HEK293 (cell line): ENCODE measurements around the gene STK16.

Experiments
- CTCF ChIA-PET: fragments of 350-600 bp; formaldehyde crosslinking; extraction: SDS; loops from one replicate; lab custom pipeline; 2021; ENCODE audit warnings: antibody characterized with exemption; lab: Yijun Ruan, JAX
- POLR2A ChIA-PET: fragments of 300-600 bp; formaldehyde crosslinking; extraction: SDS; loops from one replicate; lab custom pipeline; 2020; ENCODE audit warnings: antibody characterized with exemption, inconsistent platforms; lab: Yijun Ruan, JAX
- H3K27ac ChIP-seq: fragments of 200-500 bp; sonication (Bioruptor generic); 2 replicates; pipeline ENCODE4 v1.5.1; 2014; ENCODE audit warnings: low read depth, low read length, control low read depth, inconsistent platforms; ENCODE audit errors: extremely low read depth
- H3K36me3 ChIP-seq, 2 experiments: fragments of 200-500 bp in 1 of 2; sonication (Bioruptor generic) in 1 of 2; 1 replicate in 1 of 2; 2 replicates in 1 of 2; pipeline ENCODE4 v1.5.1; 2014 to 2017; ENCODE audit warnings: inconsistent platforms in 2 of 2, low read length in 2 of 2; ENCODE audit not compliant: control insufficient read depth in 2 of 2, insufficient read depth in 1 of 2
- H3K4me1 ChIP-seq: fragments of 200-500 bp; sonication (Bioruptor generic); 2 replicates; pipeline ENCODE4 v1.5.1; 2014; ENCODE audit warnings: mild to moderate bottlenecking, low read length, inconsistent platforms; ENCODE audit not compliant: control insufficient read depth, insufficient read depth
- H3K4me3 ChIP-seq: 2 replicates; pipeline ENCODE4 v1.5.1; 2011; ENCODE audit warnings: low read depth, mild to moderate bottlenecking, control low read depth, low read length, moderate library complexity
- H3K9me3 ChIP-seq: fragments of 200-500 bp; sonication (Bioruptor generic); 2 replicates; pipeline ENCODE4 v1.5.1; 2014; ENCODE audit warnings: low read depth, low read length, inconsistent platforms; ENCODE audit not compliant: control insufficient read depth, insufficient read depth
- TCF7L2 ChIP-seq: IDR thresholded peaks from 2 replicates; pipeline ENCODE4 v1.6.1; 2011; ENCODE audit warnings: low read depth, mild to moderate bottlenecking, inconsistent platforms, low read length, moderate library complexity, borderline replicate concordance
- ZBTB1 ChIP-seq: fragments of 450-650 bp; formaldehyde crosslinking; IDR thresholded peaks from 2 replicates; pipeline ENCODE4 v1.5.1; 2016; ENCODE audit warnings: missing biosample characterization, missing genetic modification characterization
- ZNF175 ChIP-seq: fragments of 450-650 bp; formaldehyde crosslinking; IDR thresholded peaks from 2 replicates; pipeline ENCODE4 v1.5.1; 2016; ENCODE audit warnings: missing biosample characterization, missing genetic modification characterization
- ZNF184 ChIP-seq: fragments of 450-650 bp; IDR thresholded peaks from 2 replicates; pipeline ENCODE4 v1.5.1; 2018; ENCODE audit warnings: missing biosample characterization, mild to moderate bottlenecking, missing genetic modification characterization
- ZNF248 ChIP-seq: fragments of 450-650 bp; formaldehyde crosslinking; IDR thresholded peaks from 2 replicates; pipeline ENCODE4 v1.5.1; 2017; ENCODE audit warnings: missing biosample characterization, missing genetic modification characterization
- ZNF366 ChIP-seq: fragments of 450-650 bp; formaldehyde crosslinking; conservative IDR thresholded peaks from 2 replicates; pipeline ENCODE4 v1.5.1; 2016; ENCODE audit warnings: missing biosample characterization, missing genetic modification characterization
- ZNF521 ChIP-seq: fragments of 450-650 bp; formaldehyde crosslinking; IDR thresholded peaks from 2 replicates; pipeline ENCODE4 v1.5.1; 2017; ENCODE audit warnings: missing biosample characterization, mild to moderate bottlenecking, missing genetic modification characterization
- ZNF548 ChIP-seq: fragments of 450-650 bp; formaldehyde crosslinking; IDR thresholded peaks from 2 replicates; pipeline ENCODE4 v1.5.1; 2016; ENCODE audit warnings: missing biosample characterization, missing genetic modification characterization
- ZNF658 ChIP-seq: fragments of 450-650 bp; formaldehyde crosslinking; IDR thresholded peaks from 2 replicates; pipeline ENCODE4; 2016; ENCODE audit warnings: missing biosample characterization, missing genetic modification characterization
- ZNF791 ChIP-seq: fragments of 450-650 bp; formaldehyde crosslinking; IDR thresholded peaks from 2 replicates; pipeline ENCODE4 v1.5.1; 2016; ENCODE audit warnings: missing biosample characterization, missing genetic modification characterization
- ZNF792 ChIP-seq: fragments of 450-650 bp; formaldehyde crosslinking; IDR thresholded peaks from 2 replicates; pipeline ENCODE4 v1.5.1; 2016; ENCODE audit warnings: missing biosample characterization, missing genetic modification characterization
- ZNF837 ChIP-seq: fragments of 450-650 bp; formaldehyde crosslinking; IDR thresholded peaks from 2 replicates; pipeline ENCODE4 v1.5.1; 2016; ENCODE audit warnings: missing biosample characterization, missing genetic modification characterization
- ZSCAN30 ChIP-seq: fragments of 450-650 bp; IDR thresholded peaks from 2 replicates; pipeline ENCODE4 v1.5.1; 2018; ENCODE audit warnings: missing biosample characterization, mild to moderate bottlenecking, missing genetic modification characterization, moderate library complexity
- TF ChIP-seq, protein P1 (sequence below): fragments of 450-650 bp; formaldehyde crosslinking; IDR thresholded peaks from 2 replicates; pipeline ENCODE4 v1.5.1; 2016; ENCODE audit warnings: missing biosample characterization, missing genetic modification characterization, borderline replicate concordance
- TF ChIP-seq, protein P2 (sequence below): fragments of 450-650 bp; formaldehyde crosslinking; conservative IDR thresholded peaks from 2 replicates; pipeline ENCODE4 v1.5.1; 2016; ENCODE audit warnings: low read depth, missing biosample characterization, missing genetic modification characterization
- TF ChIP-seq, protein P3 (sequence below): fragments of 450-650 bp; formaldehyde crosslinking; IDR thresholded peaks from 2 replicates; pipeline ENCODE4 v1.5.1; 2016; ENCODE audit warnings: missing biosample characterization, missing genetic modification characterization

Gene STK16

DNA sequence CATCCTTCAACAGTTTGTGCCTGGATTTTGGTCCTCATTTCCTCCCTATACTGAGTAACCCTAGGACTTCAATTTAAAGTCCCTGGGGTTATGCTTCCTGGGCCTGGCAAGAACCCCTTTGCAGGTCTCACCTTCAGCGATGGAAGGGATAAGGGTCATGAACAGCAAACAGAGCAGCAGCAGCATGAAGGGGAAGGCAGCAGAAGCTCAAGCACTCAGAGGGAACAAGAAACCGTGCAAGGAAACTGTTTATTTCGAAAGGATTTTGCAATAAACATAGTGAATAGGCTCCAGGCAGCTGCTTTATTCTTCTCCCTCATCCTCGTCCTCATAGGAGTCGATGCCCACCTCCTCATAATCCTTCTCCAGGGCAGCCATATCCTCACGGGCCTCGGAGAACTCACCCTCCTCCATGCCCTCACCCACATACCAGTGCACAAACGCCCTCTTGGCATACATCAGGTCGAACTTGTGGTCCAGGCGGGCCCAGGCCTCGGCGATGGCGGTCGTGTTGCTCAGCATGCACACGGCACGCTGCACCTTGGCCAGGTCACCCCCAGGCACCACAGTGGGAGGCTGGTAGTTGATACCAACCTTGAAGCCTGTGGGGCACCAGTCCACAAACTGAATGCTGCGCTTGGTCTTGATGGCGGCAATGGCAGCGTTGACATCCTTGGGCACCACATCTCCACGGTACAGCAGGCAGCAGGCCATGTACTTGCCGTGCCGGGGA, 4.9 kb downstream of the STK16 start (continued):
- TF ChIP-seq, protein P1, sequence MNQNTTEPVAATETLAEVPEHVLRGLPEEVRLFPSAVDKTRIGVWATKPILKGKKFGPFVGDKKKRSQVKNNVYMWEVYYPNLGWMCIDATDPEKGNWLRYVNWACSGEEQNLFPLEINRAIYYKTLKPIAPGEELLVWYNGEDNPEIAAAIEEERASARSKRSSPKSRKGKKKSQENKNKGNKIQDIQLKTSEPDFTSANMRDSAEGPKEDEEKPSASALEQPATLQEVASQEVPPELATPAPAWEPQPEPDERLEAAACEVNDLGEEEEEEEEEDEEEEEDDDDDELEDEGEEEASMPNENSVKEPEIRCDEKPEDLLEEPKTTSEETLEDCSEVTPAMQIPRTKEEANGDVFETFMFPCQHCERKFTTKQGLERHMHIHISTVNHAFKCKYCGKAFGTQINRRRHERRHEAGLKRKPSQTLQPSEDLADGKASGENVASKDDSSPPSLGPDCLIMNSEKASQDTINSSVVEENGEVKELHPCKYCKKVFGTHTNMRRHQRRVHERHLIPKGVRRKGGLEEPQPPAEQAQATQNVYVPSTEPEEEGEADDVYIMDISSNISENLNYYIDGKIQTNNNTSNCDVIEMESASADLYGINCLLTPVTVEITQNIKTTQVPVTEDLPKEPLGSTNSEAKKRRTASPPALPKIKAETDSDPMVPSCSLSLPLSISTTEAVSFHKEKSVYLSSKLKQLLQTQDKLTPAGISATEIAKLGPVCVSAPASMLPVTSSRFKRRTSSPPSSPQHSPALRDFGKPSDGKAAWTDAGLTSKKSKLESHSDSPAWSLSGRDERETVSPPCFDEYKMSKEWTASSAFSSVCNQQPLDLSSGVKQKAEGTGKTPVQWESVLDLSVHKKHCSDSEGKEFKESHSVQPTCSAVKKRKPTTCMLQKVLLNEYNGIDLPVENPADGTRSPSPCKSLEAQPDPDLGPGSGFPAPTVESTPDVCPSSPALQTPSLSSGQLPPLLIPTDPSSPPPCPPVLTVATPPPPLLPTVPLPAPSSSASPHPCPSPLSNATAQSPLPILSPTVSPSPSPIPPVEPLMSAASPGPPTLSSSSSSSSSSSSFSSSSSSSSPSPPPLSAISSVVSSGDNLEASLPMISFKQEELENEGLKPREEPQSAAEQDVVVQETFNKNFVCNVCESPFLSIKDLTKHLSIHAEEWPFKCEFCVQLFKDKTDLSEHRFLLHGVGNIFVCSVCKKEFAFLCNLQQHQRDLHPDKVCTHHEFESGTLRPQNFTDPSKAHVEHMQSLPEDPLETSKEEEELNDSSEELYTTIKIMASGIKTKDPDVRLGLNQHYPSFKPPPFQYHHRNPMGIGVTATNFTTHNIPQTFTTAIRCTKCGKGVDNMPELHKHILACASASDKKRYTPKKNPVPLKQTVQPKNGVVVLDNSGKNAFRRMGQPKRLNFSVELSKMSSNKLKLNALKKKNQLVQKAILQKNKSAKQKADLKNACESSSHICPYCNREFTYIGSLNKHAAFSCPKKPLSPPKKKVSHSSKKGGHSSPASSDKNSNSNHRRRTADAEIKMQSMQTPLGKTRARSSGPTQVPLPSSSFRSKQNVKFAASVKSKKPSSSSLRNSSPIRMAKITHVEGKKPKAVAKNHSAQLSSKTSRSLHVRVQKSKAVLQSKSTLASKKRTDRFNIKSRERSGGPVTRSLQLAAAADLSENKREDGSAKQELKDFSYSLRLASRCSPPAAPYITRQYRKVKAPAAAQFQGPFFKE (tag by site-specific recombination), result no peak
- TF ChIP-seq ZNF184 (tag by site-specific recombination) (no peak), ZNF175 (tag by site-specific recombination) (no peak), ZNF791 (no peak), ZNF792 (tag by site-specific recombination) (no peak), ZNF548 (tag by site-specific recombination) (no peak)

DNA sequence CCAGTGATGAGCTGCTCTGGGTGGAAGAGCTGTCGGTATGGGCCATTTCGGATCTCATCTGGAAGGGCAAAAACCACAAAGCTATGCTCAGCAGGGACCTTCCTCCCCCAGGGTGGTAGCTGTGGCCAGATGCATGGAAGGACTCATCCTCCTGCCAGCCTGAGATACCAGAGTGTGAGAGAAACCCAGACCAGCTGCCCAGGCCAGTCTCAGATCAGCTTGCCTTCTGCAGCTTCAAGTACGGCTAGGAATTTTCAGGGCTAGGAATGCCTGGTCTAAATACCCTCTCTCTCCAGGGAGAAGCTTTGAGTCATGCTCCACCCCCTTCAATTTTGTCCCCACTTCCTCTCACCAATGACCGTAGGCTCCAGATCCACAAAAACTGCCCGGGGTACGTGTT, 6.4 kb downstream of the STK16 start:
- Histone ChIP-seq H3K27ac (no peak overlapping the region), H3K4me3 (no peak overlapping the region), H3K4me1 (peaks cover 4% of the 10 kb centered on the region; the same call in 1 of the 2 replicates), H3K9me3 (no peaks in the 10 kb centered on the region), H3K36me3 (peaks cover 0 to 31% of the 10 kb centered on the region in 2 experiments; a peak in 1 of 3 replicates)
- ChIA-PET POLR2A (interaction anchor here (1.1 to 2.1 kb wide), 3 partner anchors 23 to 45 kb away, joined by 3 to 5 read pairs (median 4); partner anchors contain the start of genes DNAJB2 and ZFAND2B), CTCF (interaction anchor here (0.6 to 6.2 kb wide), 5 partner anchors 22 to 94 kb away, joined by 3 to 83 read pairs (median 6); partner anchors contain the start of genes ANKZF1, ATG9A and DNAJB2)
- TF ChIP-seq ZNF837 (tag by site-specific recombination) (no peak), ZNF366 (no peak), ZSCAN30 (tag by site-specific recombination) (no peak), ZNF248 (no peak), ZBTB1 (no peak), TCF7L2 (no peak), ZNF521 (tag by site-specific recombination) (no peak), ZNF658 (tag by site-specific recombination) (no peak)
- TF ChIP-seq, protein P2, sequence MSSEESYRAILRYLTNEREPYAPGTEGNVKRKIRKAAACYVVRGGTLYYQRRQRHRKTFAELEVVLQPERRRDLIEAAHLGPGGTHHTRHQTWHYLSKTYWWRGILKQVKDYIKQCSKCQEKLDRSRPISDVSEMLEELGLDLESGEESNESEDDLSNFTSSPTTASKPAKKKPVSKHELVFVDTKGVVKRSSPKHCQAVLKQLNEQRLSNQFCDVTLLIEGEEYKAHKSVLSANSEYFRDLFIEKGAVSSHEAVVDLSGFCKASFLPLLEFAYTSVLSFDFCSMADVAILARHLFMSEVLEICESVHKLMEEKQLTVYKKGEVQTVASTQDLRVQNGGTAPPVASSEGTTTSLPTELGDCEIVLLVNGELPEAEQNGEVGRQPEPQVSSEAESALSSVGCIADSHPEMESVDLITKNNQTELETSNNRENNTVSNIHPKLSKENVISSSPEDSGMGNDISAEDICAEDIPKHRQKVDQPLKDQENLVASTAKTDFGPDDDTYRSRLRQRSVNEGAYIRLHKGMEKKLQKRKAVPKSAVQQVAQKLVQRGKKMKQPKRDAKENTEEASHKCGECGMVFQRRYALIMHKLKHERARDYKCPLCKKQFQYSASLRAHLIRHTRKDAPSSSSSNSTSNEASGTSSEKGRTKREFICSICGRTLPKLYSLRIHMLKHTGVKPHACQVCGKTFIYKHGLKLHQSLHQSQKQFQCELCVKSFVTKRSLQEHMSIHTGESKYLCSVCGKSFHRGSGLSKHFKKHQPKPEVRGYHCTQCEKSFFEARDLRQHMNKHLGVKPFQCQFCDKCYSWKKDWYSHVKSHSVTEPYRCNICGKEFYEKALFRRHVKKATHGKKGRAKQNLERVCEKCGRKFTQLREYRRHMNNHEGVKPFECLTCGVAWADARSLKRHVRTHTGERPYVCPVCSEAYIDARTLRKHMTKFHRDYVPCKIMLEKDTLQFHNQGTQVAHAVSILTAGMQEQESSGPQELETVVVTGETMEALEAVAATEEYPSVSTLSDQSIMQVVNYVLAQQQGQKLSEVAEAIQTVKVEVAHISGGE, result no peak
- TF ChIP-seq, protein P1 (tag by site-specific recombination), result no peak
- TF ChIP-seq, protein P3, sequence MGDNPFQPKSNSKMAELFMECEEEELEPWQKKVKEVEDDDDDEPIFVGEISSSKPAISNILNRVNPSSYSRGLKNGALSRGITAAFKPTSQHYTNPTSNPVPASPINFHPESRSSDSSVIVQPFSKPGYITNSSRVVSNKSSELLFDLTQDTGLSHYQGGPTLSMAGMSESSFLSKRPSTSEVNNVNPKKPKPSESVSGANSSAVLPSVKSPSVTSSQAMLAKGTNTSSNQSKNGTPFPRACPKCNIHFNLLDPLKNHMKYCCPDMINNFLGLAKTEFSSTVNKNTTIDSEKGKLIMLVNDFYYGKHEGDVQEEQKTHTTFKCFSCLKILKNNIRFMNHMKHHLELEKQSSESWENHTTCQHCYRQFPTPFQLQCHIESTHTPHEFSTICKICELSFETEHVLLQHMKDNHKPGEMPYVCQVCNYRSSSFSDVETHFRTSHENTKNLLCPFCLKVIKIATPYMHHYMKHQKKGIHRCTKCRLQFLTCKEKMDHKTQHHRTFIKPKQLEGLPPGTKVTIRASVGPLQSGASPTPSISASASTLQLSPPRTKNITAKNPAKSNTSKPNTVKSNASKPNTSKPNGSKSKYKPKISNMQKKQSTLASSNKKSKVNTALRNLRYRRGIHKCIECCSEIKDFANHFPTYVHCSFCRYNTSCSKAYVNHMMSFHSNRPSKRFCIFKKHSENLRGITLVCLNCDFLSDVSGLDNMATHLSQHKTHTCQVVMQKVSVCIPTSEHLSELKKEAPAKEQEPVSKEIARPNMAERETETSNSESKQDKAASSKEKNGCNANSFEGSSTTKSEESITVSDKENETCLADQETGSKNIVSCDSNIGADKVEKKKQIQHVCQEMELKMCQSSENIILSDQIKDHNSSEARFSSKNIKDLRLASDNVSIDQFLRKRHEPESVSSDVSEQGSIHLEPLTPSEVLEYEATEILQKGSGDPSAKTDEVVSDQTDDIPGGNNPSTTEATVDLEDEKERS, result no peak
